HG03280 (cell line): ENCODE measurements around the gene RAD21L1.

Source experiments
- ATAC-seq: cut with Tn5 transposase; IDR thresholded peaks from one replicate; pipeline ENCODE4 v1.9.1; 2021; ENCODE audit warnings: mild to moderate bottlenecking, moderate library complexity; ENCODE audit not compliant: unreplicated experiment

Gene RAD21L1

DNA sequence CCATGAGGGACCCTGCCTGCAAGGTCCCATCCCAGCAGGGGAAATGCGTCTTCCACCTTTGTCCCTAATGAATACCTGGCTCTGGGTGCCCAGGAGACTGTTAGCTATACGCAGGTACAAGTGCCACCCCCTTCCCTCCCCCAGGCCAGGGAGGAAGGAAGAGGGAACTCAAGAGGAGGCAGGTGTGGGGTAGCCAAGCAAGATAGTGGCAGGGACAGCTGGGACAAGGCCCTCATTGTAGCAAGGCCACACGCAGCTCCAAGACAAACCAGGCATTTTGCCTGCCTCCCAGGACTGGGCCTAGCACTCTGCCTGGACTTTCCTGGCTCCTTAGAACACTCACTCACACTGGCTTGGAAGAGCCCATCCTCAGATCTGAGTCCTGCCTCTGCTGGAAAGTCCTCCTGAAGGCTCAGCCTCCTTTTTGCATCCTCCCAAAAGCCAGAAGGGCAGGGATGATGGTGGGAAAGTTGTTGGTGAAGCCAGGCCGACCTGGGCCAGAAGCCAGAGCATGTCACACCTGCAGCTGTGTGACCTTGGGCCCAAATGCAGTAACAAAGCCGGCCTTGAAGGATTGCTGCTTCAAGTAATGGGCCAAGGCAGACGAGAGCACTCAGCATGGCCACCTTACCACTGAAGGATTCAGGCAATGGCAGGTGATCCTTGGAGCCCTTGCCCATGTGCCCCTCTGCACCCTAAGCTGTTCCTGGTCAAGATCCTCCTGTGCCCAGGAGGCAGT is 68.0 kb downstream of the RAD21L1 start:
- ATAC-seq = no peak

DNA sequence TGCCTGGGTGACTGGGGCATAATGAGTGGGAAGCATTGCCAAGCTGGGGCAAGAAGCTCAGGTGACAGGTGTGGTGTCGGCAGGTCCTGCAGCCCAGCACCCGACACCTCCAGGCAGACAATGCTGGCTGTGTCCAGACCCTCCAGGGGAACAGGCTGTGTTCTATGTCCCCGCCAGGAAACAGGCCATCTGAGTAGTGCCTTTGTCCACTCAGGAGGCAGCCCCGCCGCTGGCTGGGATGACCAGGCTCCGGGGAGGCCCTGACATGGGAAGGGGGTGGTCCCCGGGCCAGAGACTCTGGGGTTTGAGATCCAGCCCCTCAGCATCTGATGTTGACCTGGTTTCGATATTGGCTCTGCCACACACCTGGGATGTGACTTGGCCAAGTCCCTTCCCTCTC is 68.7 kb downstream of the RAD21L1 start:
- no peak for ATAC-seq

DNA sequence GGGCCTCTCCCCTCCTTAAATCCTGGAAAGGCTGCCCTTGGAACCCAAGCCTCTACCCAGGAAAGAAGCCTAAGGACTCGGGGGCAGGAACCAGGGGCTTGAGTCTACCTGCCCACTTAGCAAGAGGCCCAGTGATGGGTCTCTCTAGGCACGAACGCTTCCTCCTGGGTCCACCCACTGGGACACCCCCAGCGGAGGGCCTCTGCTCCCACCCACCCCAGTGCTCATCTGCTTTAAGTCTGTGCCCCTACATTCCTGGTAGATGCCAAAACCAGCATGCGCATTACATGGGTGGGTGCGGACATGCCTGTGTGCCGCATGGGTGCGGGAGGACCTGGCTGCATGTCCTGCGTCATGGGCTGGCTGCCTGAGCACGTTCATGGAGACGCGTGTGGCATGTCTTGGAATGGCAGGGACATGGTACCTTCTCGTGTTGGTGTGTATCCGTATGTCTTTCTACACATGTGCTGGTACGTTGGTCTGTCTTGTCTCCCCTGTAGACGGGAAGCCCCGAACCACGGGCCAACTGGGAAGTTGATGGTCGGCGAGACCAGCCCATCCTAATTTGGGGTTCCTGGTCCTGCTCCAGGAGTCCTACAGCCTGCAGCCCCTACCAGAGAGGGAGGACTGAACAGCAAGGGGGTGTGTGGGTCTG is 69.6 kb downstream of the RAD21L1 start:
- no peak for ATAC-seq

DNA sequence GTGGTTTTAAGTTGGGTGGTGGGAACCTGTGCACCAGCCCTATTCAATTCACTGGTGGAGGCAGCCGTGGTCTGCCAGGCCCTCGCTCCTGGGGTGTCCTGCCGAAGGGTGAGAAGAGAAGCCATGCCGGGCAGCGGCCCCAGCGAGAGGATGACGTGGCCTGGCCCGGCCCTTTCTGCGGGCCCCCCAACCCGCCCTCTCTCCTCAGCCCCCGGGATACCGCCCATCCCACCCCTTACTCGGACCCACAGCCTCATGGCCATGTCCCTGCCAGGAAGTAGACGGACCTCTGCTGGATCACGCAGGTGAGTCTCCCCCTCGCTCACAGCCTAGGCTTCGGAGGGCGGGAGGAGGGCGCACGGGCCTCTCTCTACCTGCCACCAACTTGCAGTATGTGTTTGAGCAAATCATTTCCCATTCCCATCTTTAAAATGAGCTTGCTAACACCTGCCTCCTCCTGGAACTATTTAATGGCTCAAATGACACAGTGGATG is 70.3 kb downstream of the RAD21L1 start:
- ATAC-seq = no peak

DNA sequence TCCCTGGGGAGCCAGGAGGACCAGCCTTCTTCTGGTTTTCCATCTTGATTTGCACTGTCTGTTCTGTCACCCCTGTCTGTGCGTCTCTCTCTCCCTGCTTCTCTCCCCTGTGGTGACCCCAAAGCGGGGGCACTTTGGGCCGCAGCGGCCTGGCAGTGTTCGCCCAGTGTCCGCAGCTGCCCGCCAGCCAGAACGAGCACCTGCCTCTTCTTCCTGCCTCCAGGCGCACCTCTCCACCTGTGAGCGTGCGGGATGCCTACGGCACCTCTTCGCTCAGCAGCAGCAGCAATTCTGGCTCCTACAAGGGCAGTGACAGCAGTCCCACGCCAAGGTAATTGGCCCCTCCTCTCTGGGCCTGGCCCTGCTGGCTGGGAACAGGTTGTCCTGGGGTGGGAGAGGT is 71.1 kb downstream of the RAD21L1 start:
- ATAC-seq = no peak

GRCh38 chr20:1297486-1297885 is 71.6 kb downstream of the RAD21L1 start:
- ATAC-seq = no peak

DNA sequence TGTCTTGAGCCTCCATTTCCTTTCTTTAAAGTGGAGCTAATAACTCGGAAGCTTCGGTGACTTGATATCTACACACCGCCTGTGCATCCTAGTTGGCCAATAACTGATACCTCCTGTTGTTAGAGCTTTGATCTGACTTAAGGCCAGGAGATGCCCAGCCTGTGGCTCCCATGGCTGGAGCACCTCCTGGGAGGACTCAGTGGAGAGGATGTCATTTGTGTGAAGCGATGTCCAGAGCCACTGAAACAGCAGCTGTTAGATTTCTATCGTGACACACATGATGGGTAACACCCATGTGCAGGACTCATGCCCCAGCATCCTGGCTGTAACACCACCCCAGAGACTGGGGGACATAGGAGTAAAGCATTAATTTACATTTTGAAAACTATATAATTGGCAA is 72.3 kb downstream of the RAD21L1 start:
- ATAC-seq = no peak

- no peak for ATAC-seq
Observed at GRCh38 chr20:1298888-1299511, 73.2 kb downstream of the RAD21L1 start.

DNA sequence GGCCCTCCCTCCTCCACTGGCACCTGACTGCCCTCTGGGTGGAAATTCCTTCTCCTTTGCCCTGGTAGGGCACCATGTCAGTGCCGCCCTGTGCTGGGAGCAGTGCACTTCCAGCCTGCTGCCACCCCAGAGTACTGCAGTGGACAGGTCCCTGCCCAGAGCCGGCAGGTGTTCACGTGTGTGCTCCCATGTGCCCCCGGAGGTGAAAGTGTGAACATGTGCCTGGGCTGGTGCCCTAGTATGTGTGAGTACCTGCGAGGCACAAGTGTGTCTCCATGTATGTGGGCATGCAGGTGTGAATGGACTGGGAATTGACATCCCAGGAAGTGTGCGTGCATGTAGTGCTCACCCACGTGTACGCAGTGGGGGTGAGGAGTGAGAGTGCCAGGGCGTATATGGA is 73.7 kb downstream of the RAD21L1 start:
- ATAC-seq = no peak

- no peak for ATAC-seq
Observed at GRCh38 chr20:1300083-1300840, 74.4 kb downstream of the RAD21L1 start.

- no peak for ATAC-seq
Observed at GRCh38 chr20:1301031-1301529, 75.2 kb downstream of the RAD21L1 start.

DNA sequence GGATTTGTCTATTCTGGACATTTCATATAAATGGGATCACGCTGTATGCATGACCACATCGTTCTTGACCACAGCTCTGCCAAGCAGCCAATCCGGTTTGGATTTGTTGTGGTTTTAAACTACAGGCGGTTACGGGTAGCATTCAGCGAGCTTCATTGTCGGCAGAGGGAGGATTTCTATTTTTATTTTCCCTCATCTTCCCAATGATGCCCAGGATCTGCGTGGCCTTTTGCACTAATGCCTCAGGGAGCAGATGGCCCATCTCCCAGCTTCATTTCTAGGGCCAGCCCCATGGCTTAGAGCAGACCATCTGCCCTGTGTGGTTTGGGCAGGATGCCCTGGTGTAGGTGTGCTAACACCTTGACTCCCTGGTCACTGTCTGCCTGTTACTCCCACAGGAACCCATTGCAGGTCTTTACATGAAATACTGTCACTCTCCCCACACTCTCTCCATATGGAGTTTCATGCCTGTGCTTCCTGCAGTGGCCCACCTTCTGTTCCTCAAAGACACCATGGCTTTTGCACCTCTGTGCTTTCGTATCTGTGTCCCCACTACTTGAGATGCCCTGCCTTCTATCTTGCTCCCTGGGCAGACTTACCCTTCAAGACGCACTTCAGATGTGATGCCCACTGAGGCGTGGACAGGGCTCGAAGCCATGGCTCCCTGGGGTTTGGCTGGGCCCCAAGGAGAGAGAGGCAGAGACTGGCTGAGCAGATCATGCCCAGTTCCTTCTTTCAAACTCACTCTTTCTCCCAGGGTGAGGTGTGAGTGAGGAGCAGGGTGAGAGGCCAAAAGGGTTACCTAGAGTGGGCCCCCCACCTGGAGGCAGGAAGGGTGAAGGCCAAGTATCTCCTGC is 77.1 kb downstream of the RAD21L1 start:
- ATAC-seq = no peak

DNA sequence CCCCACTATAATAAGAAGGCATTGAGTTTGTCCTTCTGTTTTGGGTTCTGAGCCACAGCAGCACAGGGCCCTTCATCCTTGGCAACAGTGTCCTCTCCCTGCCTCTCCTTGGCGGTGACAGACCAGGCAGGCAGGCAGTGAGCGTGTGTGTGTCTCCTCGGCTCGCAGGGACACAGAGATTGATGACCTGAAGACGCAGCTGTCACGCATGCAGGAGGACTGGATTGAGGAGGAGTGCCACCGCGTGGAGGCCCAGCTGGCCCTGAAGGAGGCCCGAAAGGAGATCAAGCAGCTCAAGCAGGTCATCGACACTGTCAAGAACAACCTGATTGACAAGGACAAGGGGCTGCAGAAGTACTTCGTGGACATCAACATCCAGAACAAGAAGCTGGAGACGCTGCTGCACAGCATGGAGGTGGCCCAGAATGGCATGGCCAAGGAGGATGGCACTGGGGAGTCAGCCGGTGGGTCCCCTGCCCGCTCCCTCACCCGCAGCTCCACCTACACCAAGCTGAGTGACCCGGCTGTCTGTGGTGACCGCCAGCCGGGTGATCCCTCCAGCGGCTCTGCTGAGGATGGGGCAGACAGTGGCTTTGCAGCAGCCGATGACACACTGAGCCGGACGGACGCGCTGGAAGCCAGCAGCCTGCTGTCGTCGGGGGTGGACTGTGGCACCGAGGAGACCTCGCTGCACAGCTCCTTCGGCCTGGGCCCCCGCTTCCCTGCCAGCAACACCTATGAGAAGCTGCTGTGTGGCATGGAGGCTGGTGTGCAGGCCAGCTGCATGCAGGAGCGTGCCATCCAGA is 79.1 kb downstream of the RAD21L1 start:
- no peak for ATAC-seq
